ENCODE measurements around the gene TM2D3.

DNA sequence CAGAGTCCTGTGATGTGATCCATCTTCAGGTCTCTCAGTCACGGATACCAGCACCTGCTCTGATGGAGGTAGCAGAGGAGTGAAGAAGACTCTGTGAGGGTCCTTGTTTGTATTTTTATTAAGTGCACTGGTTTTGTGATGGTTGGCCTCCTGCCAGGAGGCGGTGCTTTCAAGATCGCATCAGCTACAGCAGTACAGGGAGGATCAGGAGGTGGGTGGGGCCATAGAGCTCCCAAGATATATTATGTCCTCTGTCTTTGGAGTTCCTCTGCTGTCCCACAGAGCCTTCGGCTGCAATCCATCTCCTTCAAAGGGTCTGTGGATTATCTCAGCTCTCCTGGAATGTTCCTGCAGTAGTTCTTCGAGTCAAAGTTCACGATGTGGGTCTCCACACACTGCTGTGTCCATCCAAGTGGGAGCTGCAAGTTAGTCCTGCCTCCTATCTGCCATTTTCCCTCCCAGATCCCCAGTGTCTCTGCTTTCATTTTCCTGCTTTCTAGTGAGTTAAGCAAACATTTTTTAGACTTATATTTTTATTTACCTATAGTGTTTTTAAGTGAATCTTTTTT, 54.7 kb downstream of the TM2D3 start:
- TF ChIP-seq, protein P1, sequence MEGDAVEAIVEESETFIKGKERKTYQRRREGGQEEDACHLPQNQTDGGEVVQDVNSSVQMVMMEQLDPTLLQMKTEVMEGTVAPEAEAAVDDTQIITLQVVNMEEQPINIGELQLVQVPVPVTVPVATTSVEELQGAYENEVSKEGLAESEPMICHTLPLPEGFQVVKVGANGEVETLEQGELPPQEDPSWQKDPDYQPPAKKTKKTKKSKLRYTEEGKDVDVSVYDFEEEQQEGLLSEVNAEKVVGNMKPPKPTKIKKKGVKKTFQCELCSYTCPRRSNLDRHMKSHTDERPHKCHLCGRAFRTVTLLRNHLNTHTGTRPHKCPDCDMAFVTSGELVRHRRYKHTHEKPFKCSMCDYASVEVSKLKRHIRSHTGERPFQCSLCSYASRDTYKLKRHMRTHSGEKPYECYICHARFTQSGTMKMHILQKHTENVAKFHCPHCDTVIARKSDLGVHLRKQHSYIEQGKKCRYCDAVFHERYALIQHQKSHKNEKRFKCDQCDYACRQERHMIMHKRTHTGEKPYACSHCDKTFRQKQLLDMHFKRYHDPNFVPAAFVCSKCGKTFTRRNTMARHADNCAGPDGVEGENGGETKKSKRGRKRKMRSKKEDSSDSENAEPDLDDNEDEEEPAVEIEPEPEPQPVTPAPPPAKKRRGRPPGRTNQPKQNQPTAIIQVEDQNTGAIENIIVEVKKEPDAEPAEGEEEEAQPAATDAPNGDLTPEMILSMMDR (IDR thresholded peaks at IDR 0.05 in 8 of 11, conservative IDR thresholded peaks at IDR 0.05 in 3 of 11), result no peak
- no peak for TF ChIP-seq POLR2A (IDR thresholded peaks at IDR 0.05)

All from spleen (tissue), 7 donors.